Stimulated activated CD4-positive, alpha-beta T cell treated with anti-CD3 and anti-CD28 coated beads, Interleukin-15, amount 100 ng/mL, for 48 hours (primary cell): ENCODE data around the gene CTTNBP2NL.

Source experiments
- DNase-seq, 2 donors: peaks; one replicate each; pipeline ENCODE4 v3.0.0-alpha.2; 2020; ENCODE audit warnings: low read depth in 2 of 2

CTTNBP2NL gene, protein sequence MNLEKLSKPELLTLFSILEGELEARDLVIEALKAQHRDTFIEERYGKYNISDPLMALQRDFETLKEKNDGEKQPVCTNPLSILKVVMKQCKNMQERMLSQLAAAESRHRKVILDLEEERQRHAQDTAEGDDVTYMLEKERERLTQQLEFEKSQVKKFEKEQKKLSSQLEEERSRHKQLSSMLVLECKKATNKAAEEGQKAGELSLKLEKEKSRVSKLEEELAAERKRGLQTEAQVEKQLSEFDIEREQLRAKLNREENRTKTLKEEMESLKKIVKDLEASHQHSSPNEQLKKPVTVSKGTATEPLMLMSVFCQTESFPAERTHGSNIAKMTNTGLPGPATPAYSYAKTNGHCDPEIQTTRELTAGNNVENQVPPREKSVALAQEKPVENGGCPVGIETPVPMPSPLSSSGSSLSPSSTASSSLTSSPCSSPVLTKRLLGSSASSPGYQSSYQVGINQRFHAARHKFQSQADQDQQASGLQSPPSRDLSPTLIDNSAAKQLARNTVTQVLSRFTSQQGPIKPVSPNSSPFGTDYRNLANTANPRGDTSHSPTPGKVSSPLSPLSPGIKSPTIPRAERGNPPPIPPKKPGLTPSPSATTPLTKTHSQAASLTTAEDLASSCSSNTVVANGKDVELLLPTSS

DNA sequence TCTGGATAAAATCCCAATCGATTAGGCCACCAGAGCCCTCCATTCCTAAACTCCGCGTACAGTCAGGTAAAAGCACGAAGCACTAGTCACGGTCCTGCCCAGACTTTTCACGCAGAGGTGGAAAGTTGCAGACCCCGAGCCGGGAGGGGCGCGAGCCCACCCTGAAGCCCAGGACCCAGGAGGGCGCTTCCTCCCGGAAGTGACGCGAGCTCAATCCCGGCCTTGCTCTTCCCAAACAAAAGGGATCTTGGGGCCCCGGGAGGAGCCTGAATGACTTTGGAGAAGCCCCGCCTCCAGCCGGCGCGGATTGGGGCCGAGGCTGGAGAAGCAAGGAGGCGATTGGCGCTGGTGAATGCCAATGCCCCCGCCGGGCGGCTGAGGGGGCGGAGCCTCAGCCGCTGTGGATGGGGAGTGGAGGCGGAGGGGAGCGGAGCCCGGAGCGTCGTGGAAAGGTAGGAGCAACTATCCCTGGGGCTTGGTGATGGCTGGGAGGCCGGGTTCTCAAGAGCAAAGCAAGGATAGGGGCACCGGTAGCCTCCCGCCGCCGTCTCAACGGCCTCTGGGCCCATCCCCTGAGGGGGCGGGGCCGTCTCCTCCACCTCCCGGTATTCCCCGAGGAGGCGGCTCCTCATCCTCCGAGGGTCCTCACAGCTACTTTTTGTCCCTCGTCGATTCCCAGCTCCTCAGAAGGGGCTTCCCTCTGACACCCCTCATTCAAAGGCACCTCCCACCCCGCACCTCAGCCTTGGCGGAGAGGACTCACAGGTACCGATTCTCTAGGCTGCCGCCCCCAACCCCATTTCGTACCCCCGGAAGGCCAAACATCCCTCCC is at the start of gene CTTNBP2NL:
TSS of gene CTTNBP2NL (plus strand) at position 394 of the 832 bp plus-strand sequence. CDS start 19,952 bp downstream, outside the sequence.
- peak; percentile 53 to 79 for DNase-seq

DNA sequence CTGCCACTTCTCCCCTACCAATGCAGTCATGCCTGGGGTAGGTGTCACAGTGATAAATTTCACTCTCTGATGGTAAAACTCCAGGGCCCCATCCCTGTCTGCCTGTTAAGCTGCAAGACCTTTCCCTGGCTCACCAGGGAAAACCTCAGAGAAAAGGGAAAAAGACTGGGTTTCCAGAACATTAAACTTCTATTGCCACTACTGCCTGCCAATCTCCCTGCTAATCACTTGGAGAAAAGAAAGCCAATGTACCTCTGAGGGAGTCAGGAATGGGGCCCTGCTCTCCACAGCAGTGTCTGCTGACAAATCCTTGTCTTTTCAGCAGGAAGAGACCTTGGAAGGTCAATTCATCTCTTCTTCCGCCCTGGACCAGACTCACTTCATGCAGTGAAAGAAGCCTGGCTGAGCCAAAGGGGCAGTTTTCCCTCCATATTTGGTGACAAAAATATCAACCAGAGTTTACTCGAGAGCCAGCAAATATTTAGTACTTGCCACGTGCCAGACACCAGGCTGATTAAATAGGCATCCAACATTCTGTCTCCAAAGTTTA is 49.1 kb upstream of the CTTNBP2NL start:
- no peak for DNase-seq

DNA sequence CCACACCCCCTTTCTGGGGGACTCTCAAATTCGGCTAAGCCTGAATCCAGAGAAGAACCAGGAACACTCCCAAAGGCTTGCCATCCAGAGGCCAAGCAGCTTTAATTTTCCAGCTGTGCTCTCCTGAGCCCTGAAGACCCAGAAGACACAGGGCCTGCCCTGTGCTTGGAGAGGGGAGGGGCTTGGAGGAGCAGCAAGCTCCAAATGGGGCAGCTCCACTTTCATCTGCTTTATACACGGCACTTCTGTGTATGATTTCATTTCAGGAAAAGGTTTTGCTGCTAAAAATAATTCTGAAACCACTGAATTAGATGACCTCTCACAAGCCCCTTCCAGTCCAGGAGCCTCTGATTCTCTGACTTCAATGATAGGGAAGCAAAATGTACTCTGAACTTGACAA is 39.2 kb upstream of the CTTNBP2NL start:
- no peak for DNase-seq

DNA sequence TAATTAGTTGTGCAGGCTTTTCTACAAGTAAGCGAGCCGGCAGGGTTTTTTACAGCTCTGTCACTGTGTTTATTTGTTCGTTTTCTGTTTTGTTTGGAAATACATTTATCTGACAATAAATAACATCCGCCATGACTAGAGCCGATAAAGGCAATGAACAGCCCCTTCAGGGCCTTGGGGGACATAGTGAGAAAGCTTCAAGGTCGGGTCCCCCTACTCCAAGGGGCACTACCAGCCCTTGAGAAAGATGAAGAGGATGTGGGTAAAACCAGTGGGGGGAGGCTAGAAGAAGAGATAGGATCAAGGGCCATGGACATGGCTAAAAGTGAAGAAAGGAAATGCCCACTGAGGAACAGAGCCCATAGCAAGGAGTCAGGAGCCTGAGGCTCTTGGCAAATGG is 38.5 kb upstream of the CTTNBP2NL start:
- no peak for DNase-seq

DNA sequence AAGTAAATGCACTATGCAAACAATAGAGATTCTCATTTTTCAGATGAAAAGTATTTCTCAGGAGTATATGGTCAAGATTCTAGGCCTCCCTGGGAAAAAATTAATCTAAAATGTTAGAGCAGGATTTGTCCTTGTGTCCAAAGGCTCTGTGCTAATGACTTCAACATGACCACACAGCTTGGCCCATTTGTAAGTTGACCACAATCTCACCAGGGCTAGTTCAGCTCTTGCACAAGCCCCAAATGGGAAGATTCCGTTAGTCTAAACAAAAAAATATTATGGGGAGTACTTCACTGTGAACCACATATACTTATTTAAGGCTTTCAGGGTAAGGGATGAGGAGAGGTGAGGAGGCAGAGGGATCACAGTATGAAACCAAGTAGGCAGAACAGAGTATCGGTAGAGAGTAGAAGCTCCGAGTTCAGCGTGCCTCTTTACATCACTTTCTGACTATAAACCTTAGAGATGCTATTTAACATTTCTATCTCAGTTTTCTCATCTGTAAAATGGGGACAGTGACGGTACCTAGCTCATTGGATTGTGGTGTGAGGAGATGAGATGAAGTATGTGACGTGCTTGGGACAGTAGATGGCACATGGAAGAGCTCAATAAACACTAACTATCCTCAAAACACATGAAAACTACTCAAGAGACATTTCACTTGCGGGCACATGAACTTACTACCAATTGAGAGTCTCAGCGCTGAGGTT is 37.8 kb upstream of the CTTNBP2NL start:
- DNase-seq: no peak

DNA sequence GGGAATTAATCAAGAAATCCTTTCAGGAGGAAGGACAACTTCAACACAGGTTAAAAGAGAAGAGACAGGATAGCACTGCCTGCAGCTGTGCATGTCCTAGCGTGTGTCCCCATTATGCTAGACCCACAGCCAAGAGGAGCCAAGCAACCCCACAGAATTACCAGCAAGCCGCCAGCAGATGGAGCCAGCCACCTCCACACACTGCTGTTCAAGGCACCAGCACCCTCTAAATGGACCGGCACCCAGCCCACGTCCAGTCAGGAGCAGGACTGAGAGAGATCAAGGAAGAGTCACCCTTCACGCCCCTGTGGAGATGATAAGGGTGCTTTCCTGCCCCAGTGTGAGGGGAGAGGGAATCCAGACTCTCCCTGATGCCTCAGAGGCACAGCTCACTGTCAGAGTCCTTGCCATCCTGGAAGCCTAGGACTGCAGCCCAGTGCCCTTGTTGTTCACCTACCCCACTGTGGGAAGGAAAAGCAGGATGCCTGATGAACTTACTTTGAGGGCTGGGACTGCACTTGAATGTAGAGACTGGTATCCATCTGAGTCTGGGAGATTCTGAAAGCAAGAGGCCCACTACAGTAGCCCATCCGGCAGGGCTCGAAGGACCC is 37.1 kb upstream of the CTTNBP2NL start:
- no peak for DNase-seq

DNA sequence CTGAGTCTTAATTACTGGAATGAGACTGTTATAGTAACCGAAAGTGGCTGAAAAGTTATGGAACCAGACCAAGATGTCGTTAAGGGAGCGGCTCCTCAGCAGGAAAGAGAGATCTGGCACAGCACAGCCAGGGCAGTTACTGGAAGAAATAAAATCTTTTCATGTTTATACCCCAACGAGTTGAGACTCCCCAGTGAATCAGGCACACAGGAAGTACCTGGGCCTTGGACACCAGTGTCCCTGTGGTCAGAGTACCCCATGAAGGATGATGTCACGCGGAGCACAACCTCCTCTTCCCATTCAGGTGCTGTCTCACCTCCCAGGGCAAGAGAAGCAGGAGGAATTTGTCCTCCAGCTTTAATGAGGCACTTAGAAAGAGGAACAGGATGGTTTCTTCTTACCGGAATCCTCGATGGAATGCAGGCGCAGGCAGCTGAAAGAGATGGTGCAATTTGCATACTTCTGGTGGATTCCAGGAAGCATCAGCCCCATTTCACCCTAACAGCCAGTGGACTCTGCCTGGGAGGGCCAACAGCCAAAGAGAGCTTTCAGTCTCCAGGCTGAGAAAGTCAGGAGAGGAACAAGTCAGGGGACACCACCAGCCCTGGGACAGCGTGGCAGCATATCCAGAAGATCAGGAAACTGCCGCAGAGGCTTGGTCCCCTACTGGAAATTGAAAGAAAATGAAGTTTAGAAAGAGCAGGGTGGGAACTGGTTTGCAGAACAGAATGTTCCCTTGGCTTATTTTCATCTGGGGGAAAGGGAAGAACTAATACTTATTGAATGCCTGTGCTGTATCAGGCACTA is 35.9 kb upstream of the CTTNBP2NL start:
- no peak for DNase-seq

DNA sequence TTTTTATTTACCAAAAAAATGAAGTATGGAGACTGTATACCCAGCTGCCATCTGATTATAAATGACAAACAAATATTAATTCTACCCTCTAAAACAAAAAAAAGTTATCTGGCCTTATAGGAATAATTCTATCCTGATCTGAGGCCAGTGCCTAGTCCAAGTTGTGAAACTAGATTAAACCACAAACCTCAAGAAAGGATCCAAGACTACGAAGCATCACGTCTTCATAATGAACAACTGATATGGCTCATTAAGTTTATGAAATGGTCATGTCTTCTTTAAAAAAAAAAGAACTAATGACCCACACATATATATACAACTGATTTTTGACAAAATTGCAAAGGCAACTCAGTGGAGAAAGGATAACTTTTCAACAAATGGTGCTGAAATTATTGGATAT is 32.4 kb upstream of the CTTNBP2NL start:
- DNase-seq: no peak

DNA sequence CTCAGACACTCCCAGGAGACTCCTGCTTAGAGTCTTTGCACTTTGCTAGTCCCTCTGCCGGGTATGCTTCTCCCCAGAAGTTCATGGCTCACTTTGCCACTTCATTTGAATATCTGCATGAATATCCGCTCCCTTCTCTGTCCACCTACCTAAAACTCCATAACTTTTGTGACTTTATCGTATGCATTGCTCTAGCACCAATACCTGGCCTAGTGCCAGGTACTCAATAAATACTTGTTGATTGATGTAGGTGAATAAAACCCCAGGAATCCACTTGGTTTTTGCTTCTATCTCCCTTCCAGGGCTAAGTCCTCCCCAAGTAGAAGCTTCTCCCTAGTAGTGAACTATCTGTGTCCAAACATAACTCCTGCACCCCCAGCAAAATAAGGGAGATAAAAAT is 27.8 kb upstream of the CTTNBP2NL start:
- no peak for DNase-seq

DNA sequence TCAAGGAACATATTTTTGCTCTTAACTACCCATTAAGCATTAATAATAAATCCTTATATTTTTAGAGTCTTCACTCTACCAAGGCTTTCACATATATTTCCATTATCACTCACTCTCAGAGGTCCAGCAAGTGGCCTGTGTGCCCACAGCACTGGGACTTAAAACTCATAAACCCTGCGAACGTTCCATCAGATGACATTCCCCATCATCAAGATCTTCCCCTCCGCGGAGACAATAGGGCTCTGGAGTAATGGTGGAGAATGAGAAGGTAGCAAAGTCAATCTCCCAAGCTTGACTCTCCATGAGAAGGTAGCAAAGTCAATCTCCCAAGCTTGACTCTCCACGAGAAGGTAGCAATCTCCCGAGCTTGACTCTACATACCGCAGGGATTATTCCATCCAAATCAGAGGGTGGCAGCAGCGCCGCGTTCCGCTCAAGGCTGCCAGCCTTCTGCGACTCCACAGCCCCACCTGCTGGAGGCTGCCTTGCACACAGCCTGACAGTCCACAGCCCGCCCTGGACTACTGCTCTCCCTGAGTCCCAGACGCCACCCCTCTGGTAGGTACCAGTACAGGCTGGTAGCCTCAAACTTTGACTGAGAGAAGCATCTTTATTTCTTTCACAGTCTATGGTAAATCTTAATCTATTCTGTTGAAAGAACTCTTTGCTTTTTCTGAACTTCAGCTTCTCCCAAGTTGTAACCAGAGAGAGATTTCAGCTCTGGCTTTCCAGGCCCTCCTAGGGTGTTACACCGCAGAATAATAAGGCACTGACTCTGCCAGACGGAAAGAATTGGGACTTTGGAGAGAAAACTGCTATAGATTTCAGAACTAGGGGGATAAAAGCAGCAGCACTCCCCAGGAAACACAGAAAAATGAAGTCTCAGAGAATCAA is 26.4 kb upstream of the CTTNBP2NL start:
- DNase-seq: peak; percentile 68 to 84

DNA sequence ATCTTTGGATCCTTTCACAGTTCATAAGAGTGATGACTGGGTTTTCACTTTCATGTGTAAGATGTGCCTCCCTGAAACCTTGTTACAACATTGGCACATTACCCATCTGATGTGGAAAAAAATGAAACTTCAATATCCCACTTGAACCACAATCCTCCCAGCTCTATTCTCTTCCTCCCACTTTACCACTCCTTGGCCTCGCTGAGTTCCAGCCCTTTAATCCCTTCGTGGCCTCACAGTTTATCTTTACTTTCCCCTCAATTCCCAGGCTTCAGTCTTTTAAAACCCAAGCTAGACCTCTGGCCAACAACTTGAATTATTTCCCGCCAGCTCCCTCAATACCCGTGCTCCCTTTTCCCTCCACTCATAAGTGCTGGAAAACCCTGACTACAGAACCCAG is 25.0 kb upstream of the CTTNBP2NL start:
- no peak for DNase-seq

DNA sequence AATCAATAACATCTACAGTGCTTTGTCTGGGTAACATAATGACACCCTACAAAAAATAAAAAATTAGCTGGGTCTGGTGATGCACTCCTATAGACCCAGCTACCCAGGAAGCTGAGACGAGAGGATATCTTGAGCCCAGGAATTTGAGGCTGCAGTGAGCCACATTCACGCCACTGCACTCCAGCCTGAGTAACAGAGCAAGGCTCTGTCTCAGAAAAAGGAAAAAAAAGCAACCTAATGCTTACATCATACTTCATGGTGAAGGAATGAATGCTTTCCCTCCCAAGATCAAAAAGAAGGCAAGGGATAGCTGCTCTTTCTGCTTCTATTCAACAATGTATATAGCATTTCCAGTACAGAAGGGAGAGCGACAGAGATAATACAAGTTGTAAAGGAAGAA is 24.2 kb upstream of the CTTNBP2NL start:
- DNase-seq: no peak

DNA sequence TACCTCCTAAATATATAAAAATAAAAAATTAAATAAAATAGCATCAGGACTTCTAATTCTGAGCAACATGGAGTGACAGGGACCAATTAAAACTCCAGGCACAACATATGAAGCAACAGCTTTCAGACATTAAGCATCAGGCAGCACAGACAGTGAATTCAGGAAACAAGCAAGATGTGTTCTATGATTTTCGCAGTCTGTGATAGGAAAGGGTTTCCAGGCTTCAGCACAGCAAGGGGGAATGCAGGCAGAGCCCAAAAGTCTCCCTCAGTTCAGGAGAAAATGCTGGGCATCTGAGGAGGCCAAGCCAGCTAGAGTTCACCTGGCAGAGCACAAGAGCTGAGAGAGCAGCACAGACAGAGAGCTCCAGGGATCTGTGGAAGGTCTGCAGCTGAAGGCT is 22.2 kb upstream of the CTTNBP2NL start:
- no peak for DNase-seq

DNA sequence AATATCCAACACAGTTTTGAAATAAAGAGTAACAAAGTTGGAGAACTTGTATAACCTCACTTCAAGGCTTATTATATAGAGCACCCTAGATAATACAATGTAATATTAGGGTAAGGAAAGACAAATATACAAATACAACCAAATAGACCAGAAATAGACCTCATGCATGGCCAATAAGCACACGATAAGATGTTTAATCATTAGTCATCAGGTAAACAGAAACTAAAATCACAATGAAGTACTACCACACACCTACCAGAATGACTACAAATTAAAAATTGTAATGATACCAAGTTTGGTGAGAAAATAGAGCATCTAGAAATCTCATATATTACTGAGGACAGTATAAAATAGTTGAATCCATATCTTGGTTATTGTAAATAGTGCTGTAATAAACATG is 20.3 kb upstream of the CTTNBP2NL start:
- DNase-seq: no peak

DNA sequence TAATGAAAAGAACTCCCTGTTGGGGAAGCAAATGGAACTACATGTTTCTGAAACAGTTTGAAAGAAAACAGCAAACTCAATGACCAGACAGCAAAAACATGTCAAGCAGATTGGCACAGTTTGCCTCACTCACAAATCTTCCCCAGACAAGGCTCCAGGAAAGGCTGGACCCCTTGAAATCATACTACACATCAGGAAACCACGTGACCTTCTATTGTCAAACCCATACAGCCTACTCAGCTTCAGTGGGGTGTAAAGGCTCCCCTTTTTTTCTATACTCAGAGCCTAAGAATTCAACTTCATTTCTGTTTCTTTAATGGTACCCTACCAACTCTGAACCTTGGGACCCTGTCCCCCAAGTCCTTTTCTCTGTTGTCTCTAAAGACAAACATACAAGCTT is 15.7 kb upstream of the CTTNBP2NL start:
- DNase-seq: no peak

DNA sequence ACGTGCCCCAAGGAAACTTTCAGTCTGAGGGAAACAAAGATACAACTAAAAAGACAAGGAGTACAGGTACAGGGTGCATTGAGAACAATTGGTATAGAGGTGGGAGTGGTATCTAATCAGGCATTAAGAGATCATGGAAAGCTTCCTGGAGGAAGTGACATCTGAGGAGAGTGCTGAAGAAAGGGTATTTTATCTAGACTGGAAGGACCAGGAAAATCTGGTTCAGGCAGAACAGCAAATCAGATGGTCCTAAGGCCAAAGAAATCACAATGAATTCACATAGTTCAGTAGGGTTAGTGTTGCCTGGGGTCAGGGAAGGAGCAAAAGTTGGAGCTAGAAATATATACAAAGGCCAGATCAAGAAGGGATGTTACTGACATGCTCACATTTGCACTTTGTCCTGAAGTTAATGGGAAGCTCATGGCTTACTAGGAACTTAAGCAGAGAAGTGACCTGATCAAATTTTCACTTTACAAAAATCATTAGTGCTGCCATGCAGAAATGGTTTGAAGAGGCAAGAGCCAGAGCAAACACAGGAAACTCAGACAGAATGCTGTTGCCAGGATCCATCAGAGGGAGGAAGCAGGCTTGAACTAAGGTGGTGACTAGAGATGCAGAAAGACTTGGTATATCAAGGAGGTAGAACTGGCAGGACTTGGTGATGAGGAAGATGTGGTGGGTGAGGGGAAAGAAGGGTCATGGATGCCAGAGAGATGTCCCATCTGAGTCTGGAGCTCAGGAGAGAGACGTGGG is 14.5 kb upstream of the CTTNBP2NL start:
- DNase-seq: no peak

DNA sequence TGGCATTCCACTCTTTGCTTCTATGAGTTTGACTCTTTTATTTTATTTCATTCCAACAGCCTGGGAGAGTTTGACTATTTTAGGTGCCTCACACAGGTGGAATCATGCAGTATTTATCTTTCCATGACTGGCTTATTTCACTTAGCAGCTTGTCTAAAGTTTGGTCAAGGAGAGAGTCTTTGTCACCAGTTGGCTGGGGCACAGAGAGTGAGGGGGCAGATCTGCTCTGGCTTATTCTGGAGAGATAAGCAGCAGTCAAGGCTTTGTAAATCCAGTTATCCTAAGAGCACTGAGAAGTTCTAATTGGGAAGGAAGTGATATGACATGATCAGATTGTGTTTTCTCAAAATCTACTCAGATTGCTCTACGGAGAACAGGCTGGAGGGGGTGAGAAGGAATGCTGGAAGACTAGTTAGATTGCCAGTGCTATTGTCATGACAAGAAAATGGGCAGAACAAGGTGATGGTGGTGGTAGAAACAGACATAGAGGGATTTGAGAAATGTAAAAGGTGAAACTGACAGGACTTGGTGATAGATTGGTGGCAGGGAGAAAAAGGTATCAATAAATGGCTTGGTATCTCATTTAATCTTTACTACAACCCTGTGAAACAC is 12.1 kb upstream of the CTTNBP2NL start:
- DNase-seq: no peak
